ENCODE results near the gene GJA8.
"Not testable (repeated sequence)": the region's sequence is repeated elsewhere in the genome, so short reads cannot be mapped to it uniquely, and the experiment has no call there.

Gene GJA8

DNA sequence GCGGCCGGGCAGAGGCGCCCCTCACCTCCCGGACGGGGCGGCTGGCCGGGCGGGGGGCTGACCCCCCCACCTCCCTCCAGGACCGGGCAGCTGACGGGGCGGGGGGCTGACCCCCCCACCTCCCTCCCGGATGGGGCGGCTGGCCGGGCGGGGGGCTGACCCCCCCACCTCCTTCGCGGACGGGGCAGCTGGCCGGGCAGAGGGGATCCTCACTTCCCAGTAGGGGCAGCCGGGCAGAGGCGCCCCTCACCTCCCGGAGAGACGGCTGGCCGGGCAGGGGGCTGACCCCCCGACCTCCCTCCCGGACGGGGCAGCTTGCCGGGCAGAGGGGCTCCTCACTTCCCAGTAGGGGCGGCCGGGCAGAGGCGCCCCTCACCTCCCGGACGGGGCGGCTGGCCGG, 46.9 kb downstream of the GJA8 start:
- not testable (repeated sequence) for H3K4me3 Mint-ChIP-seq; H3K27me3 Mint-ChIP-seq (ENCODE audit: low read depth); H3K9me3 Mint-ChIP-seq; H3K27ac Mint-ChIP-seq; DNase-seq (ENCODE audit: low spot score); H3K36me3 Mint-ChIP-seq (ENCODE audit: low read depth); H3K4me1 Mint-ChIP-seq (ENCODE audit: low read depth)
